Endometrium (tissue), 2 donors: ENCODE measurements around the gene MAST3.

ENCODE experiments used
- FAIRE-seq: peaks from 2 replicates; lab custom pipeline; 2012; peaks lifted over from hg19 to GRCh38; lab: Jason Lieb, UNC
- donor health status: control.
- donor health status: control.

Gene MAST3

GRCh38 chr19:18160971-18161635 is 63.5 kb downstream of the MAST3 start:
- FAIRE-seq = no peak

GRCh38 chr19:18161636-18162002 is 64.0 kb downstream of the MAST3 start:
- no peak for FAIRE-seq

- FAIRE-seq = no peak
Measured at GRCh38 chr19:18164072-18164471, 66.5 kb downstream of the MAST3 start.

- FAIRE-seq = no peak
Measured at GRCh38 chr19:18165794-18166544, 68.4 kb downstream of the MAST3 start.

- FAIRE-seq = no peak
Measured at GRCh38 chr19:18167011-18167410, 69.4 kb downstream of the MAST3 start.

GRCh38 chr19:18167975-18168645 is 70.5 kb downstream of the MAST3 start:
- no peak for FAIRE-seq

- FAIRE-seq = no peak
Measured at GRCh38 chr19:18168673-18169381, 71.2 kb downstream of the MAST3 start.

GRCh38 chr19:18170714-18171255 is 73.2 kb downstream of the MAST3 start:
- FAIRE-seq = no peak

GRCh38 chr19:18171605-18172327 is 74.2 kb downstream of the MAST3 start:
- FAIRE-seq = no peak

- no peak for FAIRE-seq
Measured at GRCh38 chr19:18172331-18173053, 74.9 kb downstream of the MAST3 start.

GRCh38 chr19:18173054-18173571 is 75.5 kb downstream of the MAST3 start:
- FAIRE-seq = no peak

GRCh38 chr19:18173572-18174288 is 76.2 kb downstream of the MAST3 start, which contains the start of gene IFI30:
Gene IFI30, plus strand, starts transcription at chr19:18173813. Its CDS starts 29 bp downstream, at chr19:18173842.
- FAIRE-seq = no peak

GRCh38 chr19:18174983-18175382 is 77.4 kb downstream of the MAST3 start:
- no peak for FAIRE-seq

- no peak for FAIRE-seq
Measured at GRCh38 chr19:18176367-18177310, 79.1 kb downstream of the MAST3 start.

- no peak for FAIRE-seq
Measured at GRCh38 chr19:18179957-18180356, 82.4 kb downstream of the MAST3 start.

- no peak for FAIRE-seq
Measured at GRCh38 chr19:18183529-18183928, 86.0 kb downstream of the MAST3 start.

- no peak for FAIRE-seq
Measured at GRCh38 chr19:18185538-18185937, 88.0 kb downstream of the MAST3 start.

- no peak for FAIRE-seq
Measured at GRCh38 chr19:18190278-18190677, 92.7 kb downstream of the MAST3 start.

GRCh38 chr19:18191640-18192062 is 94.1 kb downstream of the MAST3 start:
- no peak for FAIRE-seq
